ENCODE data around the gene CENPO.

DNA sequence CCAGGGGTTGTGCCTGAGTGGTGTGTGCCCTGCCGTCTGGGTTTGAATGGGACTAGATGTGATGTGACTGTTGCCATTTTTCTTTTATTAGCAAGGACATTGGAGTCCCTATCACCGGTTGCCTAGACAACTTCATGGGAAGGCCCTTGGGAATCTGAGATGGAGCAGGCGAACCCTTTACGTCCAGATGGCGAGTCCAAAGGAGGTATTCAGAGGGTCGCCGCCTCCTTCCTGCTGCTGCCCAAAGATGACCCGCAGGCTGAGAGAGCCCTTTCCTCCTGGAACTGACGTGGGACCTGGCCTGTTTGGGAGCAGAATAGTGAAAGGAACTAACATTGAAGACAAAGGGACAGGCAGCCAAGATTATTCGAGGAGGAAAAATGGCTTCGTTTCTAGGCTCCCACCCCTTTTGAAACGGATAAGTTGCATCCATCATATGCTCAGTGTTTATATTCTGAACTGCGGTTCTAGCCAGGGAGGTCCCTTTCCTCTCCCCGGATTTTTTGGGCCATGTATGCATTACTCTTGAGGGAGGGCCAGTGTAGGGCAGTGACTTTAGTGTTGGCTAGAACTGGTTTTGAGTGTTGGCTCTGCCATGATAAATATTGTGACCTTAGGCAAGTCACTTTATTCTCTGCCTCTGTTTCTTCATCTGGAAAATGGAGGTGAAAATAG lies 673 bp downstream of the CENPO start:
- TF ChIP-seq, protein P1, sequence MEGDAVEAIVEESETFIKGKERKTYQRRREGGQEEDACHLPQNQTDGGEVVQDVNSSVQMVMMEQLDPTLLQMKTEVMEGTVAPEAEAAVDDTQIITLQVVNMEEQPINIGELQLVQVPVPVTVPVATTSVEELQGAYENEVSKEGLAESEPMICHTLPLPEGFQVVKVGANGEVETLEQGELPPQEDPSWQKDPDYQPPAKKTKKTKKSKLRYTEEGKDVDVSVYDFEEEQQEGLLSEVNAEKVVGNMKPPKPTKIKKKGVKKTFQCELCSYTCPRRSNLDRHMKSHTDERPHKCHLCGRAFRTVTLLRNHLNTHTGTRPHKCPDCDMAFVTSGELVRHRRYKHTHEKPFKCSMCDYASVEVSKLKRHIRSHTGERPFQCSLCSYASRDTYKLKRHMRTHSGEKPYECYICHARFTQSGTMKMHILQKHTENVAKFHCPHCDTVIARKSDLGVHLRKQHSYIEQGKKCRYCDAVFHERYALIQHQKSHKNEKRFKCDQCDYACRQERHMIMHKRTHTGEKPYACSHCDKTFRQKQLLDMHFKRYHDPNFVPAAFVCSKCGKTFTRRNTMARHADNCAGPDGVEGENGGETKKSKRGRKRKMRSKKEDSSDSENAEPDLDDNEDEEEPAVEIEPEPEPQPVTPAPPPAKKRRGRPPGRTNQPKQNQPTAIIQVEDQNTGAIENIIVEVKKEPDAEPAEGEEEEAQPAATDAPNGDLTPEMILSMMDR (conservative IDR thresholded peaks at IDR 0.05; ENCODE audit: low read length), result no peak
- no peak for TF ChIP-seq EZH2phosphoT487 (IDR thresholded peaks at IDR 0.05; ENCODE audit: borderline replicate concordance, low read depth, low read length)
